HG03095 (cell line): Measurements from ENCODE around the gene SEMA6D.

Experiments
- ATAC-seq: cut with Tn5 transposase; IDR thresholded peaks from one replicate; pipeline ENCODE4 v1.9.1; 2021; ENCODE audit warnings: moderate library complexity; ENCODE audit not compliant: unreplicated experiment

The SEMA6D gene

DNA sequence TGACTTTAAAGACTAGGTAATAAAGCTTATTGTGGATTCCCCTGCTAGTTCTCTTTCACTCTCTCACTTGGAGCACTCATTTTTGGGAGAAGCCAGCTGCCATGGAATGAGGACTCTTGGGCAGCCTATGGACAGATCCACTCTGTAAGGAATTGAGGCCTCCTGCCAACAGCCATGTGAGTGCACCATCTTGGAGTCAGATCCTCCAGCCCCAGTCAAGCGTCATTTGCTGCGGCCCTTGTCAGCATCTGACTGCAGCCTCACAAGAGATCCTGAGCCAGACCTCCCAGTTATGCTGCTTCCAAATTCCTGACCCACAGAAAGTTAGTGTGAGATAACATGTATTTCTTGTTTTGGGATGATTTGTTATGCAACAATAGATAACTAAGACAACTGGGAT lies 101.9 kb downstream of the SEMA6D start:
- ATAC-seq, result no peak

DNA sequence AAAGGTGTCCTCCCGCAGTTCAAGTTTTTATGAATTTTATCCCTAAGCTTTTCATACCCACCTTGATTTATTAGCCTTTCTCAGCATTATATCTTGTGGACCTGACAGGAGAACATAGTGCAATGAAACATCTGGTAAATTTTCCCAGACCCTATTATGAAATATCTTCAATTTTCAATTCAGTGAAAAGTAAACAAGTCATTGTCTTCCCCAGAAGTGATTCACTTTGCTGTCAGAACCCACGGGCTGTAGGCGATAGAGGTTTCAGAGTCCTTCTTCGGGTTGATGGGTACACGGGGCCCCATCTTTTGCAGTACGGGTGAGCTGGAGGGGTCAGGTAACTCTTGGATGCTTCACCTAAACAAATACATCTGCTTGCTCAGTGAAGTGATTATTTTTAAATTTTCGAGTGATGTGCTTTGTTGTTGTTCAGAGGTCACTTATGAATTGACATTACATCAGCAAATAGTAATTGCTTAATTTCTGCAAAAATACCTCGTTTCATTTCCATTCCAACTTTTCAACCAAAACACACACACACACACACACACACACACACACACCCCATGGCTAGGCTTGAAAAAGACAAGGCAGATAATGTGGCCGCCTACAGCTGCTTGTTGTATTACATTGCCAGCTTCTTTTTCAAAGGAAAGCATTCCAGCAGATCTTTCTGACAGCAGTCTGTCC lies 102.9 kb downstream of the SEMA6D start:
- ATAC-seq, result no peak

- no peak for ATAC-seq
Measured at GRCh38 chr15:47820747-47821319, 103.5 kb downstream of the SEMA6D start.

DNA sequence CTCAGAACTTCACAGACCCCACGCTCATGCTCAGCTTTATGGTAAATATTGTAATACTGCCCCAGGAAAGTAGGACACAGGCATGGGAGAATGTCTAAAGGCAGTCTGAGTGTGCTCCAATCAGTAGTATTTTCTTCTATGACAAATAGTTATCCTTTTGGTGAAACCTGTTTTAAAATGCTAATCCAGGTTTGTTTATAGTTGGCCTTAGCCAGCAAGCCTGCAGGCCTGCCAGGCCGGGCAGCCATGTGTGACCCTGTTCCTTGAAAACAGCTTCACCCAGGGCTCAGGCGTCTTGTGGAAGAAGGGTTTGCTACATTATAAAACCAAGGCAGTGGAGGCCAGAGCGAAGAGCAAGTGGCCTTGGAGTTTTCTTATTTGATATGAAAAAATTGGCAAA lies 104.7 kb downstream of the SEMA6D start:
- no peak for ATAC-seq
